ENCODE measurements around the gene EFNA2.

DNA sequence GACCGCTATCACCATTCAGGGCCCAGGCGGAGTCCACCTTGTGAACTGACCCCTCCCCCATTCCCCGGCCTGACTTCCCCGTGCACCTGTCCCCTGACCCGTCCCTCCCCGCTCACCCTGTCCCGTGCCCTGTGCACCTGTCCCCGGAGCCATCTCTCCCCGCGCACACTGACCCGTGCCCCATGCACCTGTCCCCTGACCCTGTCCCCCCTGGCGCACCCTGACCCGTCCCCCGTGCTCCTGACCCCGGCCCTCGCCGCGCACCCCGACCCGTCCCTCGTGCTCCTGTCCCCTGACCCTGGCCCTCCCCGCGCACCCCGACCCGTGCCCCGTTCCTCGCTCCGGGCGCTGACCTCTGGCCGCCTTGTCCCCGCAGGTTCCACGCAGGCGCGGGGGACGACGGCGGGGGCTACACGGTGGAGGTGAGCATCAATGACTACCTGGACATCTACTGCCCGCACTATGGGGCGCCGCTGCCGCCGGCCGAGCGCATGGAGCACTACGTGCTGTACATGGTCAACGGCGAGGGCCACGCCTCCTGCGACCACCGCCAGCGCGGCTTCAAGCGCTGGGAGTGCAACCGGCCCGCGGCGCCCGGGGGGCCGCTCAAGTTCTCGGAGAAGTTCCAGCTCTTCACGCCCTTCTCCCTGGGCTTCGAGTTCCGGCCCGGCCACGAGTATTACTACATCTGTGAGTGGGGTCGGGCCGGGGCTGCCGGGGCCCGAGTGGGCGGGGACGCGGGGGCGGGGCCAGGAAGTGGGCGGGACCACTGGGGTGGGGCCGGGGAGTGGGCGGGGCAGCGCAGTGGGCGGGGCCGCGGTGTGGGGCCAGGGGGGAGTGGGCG is 9.7 kb downstream of the EFNA2 start:
- TF ChIP-seq, protein P1, sequence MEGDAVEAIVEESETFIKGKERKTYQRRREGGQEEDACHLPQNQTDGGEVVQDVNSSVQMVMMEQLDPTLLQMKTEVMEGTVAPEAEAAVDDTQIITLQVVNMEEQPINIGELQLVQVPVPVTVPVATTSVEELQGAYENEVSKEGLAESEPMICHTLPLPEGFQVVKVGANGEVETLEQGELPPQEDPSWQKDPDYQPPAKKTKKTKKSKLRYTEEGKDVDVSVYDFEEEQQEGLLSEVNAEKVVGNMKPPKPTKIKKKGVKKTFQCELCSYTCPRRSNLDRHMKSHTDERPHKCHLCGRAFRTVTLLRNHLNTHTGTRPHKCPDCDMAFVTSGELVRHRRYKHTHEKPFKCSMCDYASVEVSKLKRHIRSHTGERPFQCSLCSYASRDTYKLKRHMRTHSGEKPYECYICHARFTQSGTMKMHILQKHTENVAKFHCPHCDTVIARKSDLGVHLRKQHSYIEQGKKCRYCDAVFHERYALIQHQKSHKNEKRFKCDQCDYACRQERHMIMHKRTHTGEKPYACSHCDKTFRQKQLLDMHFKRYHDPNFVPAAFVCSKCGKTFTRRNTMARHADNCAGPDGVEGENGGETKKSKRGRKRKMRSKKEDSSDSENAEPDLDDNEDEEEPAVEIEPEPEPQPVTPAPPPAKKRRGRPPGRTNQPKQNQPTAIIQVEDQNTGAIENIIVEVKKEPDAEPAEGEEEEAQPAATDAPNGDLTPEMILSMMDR (IDR thresholded peaks at IDR 0.05), result no peak
- TF ChIP-seq, protein P2, sequence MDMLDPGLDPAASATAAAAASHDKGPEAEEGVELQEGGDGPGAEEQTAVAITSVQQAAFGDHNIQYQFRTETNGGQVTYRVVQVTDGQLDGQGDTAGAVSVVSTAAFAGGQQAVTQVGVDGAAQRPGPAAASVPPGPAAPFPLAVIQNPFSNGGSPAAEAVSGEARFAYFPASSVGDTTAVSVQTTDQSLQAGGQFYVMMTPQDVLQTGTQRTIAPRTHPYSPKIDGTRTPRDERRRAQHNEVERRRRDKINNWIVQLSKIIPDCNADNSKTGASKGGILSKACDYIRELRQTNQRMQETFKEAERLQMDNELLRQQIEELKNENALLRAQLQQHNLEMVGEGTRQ (CRISPR knock-in tag; IDR thresholded peaks at IDR 0.05), result no peak
- TF ChIP-seq, protein P3, sequence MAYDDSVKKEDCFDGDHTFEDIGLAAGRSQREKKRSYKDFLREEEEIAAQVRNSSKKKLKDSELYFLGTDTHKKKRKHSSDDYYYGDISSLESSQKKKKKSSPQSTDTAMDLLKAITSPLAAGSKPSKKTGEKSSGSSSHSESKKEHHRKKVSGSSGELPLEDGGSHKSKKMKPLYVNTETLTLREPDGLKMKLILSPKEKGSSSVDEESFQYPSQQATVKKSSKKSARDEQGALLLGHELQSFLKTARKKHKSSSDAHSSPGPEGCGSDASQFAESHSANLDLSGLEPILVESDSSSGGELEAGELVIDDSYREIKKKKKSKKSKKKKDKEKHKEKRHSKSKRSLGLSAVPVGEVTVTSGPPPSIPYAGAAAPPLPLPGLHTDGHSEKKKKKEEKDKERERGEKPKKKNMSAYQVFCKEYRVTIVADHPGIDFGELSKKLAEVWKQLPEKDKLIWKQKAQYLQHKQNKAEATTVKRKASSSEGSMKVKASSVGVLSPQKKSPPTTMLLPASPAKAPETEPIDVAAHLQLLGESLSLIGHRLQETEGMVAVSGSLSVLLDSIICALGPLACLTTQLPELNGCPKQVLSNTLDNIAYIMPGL (CRISPR knock-in tag; IDR thresholded peaks at IDR 0.05), result peak; percentile 20; the same call in 1 of the 2 replicates
- no peak for TF ChIP-seq NR3C1 (CRISPR knock-in tag; conservative IDR thresholded peaks at IDR 0.05; ENCODE audit: low read depth)
- TF ChIP-seq, protein P4, sequence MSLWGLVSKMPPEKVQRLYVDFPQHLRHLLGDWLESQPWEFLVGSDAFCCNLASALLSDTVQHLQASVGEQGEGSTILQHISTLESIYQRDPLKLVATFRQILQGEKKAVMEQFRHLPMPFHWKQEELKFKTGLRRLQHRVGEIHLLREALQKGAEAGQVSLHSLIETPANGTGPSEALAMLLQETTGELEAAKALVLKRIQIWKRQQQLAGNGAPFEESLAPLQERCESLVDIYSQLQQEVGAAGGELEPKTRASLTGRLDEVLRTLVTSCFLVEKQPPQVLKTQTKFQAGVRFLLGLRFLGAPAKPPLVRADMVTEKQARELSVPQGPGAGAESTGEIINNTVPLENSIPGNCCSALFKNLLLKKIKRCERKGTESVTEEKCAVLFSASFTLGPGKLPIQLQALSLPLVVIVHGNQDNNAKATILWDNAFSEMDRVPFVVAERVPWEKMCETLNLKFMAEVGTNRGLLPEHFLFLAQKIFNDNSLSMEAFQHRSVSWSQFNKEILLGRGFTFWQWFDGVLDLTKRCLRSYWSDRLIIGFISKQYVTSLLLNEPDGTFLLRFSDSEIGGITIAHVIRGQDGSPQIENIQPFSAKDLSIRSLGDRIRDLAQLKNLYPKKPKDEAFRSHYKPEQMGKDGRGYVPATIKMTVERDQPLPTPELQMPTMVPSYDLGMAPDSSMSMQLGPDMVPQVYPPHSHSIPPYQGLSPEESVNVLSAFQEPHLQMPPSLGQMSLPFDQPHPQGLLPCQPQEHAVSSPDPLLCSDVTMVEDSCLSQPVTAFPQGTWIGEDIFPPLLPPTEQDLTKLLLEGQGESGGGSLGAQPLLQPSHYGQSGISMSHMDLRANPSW (CRISPR knock-in tag; conservative IDR thresholded peaks at IDR 0.05; ENCODE audit: low read depth), result no peak
- TF ChIP-seq, protein P5, sequence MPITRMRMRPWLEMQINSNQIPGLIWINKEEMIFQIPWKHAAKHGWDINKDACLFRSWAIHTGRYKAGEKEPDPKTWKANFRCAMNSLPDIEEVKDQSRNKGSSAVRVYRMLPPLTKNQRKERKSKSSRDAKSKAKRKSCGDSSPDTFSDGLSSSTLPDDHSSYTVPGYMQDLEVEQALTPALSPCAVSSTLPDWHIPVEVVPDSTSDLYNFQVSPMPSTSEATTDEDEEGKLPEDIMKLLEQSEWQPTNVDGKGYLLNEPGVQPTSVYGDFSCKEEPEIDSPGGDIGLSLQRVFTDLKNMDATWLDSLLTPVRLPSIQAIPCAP (CRISPR knock-in tag; IDR thresholded peaks at IDR 0.05), result no peak
- TF ChIP-seq ESRRA (CRISPR knock-in tag; IDR thresholded peaks at IDR 0.05; ENCODE audit: borderline replicate concordance), result no peak
- no peak for TF ChIP-seq KAT7 (CRISPR knock-in tag; IDR thresholded peaks at IDR 0.05; ENCODE audit: borderline replicate concordance)
- no peak for TF ChIP-seq SMAD4 (CRISPR knock-in tag; IDR thresholded peaks at IDR 0.05)
- TF ChIP-seq, protein P6, sequence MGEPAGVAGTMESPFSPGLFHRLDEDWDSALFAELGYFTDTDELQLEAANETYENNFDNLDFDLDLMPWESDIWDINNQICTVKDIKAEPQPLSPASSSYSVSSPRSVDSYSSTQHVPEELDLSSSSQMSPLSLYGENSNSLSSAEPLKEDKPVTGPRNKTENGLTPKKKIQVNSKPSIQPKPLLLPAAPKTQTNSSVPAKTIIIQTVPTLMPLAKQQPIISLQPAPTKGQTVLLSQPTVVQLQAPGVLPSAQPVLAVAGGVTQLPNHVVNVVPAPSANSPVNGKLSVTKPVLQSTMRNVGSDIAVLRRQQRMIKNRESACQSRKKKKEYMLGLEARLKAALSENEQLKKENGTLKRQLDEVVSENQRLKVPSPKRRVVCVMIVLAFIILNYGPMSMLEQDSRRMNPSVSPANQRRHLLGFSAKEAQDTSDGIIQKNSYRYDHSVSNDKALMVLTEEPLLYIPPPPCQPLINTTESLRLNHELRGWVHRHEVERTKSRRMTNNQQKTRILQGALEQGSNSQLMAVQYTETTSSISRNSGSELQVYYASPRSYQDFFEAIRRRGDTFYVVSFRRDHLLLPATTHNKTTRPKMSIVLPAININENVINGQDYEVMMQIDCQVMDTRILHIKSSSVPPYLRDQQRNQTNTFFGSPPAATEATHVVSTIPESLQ (CRISPR knock-in tag; IDR thresholded peaks at IDR 0.05), result no peak
- 0 out of 2 replicates have a peak, but pooled peaks have one; percentile 63 for TF ChIP-seq ATF1 (CRISPR knock-in tag; IDR thresholded peaks at IDR 0.05)
- TF ChIP-seq, protein P7, sequence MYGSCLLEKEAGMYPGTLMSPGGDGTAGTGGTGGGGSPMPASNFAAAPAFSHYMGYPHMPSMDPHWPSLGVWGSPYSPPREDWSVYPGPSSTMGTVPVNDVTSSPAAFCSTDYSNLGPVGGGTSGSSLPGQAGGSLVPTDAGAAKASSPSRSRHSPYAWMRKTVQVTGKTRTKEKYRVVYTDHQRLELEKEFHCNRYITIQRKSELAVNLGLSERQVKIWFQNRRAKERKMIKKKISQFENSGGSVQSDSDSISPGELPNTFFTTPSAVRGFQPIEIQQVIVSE (CRISPR knock-in tag; IDR thresholded peaks at IDR 0.05; ENCODE audit: borderline replicate concordance), result no peak
- TF ChIP-seq JUN (CRISPR knock-in tag; IDR thresholded peaks at IDR 0.05), result no peak
- TF ChIP-seq, protein P8, sequence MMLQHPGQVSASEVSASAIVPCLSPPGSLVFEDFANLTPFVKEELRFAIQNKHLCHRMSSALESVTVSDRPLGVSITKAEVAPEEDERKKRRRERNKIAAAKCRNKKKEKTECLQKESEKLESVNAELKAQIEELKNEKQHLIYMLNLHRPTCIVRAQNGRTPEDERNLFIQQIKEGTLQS (CRISPR knock-in tag; conservative IDR thresholded peaks at IDR 0.05), result no peak

Data from WTC11 (cell line).